Lung (tissue), 12 donors: Measurements from ENCODE around the gene TNS3. TPM values are rescaled to one million over a fixed set of nuclear protein-coding genes. Genes with fewer than 3 reads are reported as not detected.

ENCODE experiments used
- ATAC-seq: fragments of 200-7000 bp; cut with Tn5 transposase; one replicate; pipeline ENCODE4 v1.9.1; 2020; ENCODE audit warnings: moderate number of reproducible peaks; ENCODE audit not compliant: insufficient read depth, low FRiP score
- DNase-seq, 3 donors: peaks; one replicate each; pipeline ENCODE4 v3.0.0-alpha.2; 2013 to 2017
- H3K27ac ChIP-seq, 2 donors: one replicate each; pipeline ENCODE4 v1.5.1; 2013; ENCODE audit warnings: mild to moderate bottlenecking in 2 of 2, moderate library complexity in 2 of 2, control low read depth in 1 of 2, inconsistent platforms in 1 of 2, low read depth in 1 of 2, low read length in 1 of 2
- H3K27me3 ChIP-seq, 3 donors: one replicate each; pipeline ENCODE4 v1.5.1; 2013; ENCODE audit warnings: low read length in 2 of 3; ENCODE audit not compliant: control insufficient read depth in 3 of 3, insufficient read depth in 3 of 3
- H3K36me3 ChIP-seq, 4 donors: one replicate each; pipeline ENCODE4 v1.5.1; 2013; ENCODE audit warnings: low read length in 4 of 4, mild to moderate bottlenecking in 1 of 4, moderate library complexity in 1 of 4; ENCODE audit not compliant: control insufficient read depth in 4 of 4, insufficient read depth in 4 of 4
- H3K4me1 ChIP-seq, 5 donors: one replicate each; pipeline ENCODE4 v1.5.1; 2013; ENCODE audit warnings: low read length in 5 of 5, mild to moderate bottlenecking in 2 of 5, moderate library complexity in 1 of 5; ENCODE audit not compliant: control insufficient read depth in 5 of 5, insufficient read depth in 5 of 5
- H3K4me3 ChIP-seq: one replicate; pipeline ENCODE4 v1.5.1; 2013; ENCODE audit warnings: mild to moderate bottlenecking, control low read depth, moderate library complexity
- H3K9ac ChIP-seq, 2 donors: one replicate each; pipeline ENCODE4 v1.5.1; 2013; ENCODE audit warnings: low read length in 2 of 2, control low read depth in 1 of 2; ENCODE audit not compliant: insufficient read depth in 1 of 2
- H3K9me3 ChIP-seq, 4 donors: one replicate each; pipeline ENCODE4 v1.5.1; 2013; ENCODE audit warnings: low read length in 3 of 4, mild to moderate bottlenecking in 1 of 4, moderate library complexity in 1 of 4; ENCODE audit not compliant: control insufficient read depth in 4 of 4, insufficient read depth in 3 of 4
- WGBS, 2 donors: extraction: QIAGEN DNeasy Blood & Tissue Kit; methylation state at CpG; one replicate each; pipeline ENCODE4 v1.1.7; 2013; 5-methylcytosine and 5-hydroxymethylcytosine counted together
- polyA plus RNA-seq, 2 donors: library from polyadenylated mRNA; stranded (reverse); fragments of 200-250 nt; gene quantifications; one replicate each; pipeline ENCODE4 v1.2.1, GENCODE V29; 2013
- total RNA-seq, 2 donors: library from RNA; depleted of rRNA in 1 of 2; stranded (reverse); fragments of >200 nt in 1 of 2; gene quantifications; one replicate each; pipeline ENCODE4 v1.2.1, GENCODE V29; 2014 to 2021
- TF ChIP-seq, protein P1 (sequence below): IDR thresholded peaks from 2 replicates; pipeline ENCODE4 v1.5.1; 2012; ENCODE audit warnings: mild to moderate bottlenecking; ENCODE audit errors: control extremely low read depth, extremely low read depth
- donor health status: control.
- donor health status: control.
- donor health status: Bipolar disorder and iron deficiency.
- donor health status: healthy.
- donor health status: DM: yes; HTN: yes; CAD: no.

Gene TNS3
- total and polyA plus RNA-seq, 4 donors = 23.8 to 140 (median 85.7) TPM

DNA sequence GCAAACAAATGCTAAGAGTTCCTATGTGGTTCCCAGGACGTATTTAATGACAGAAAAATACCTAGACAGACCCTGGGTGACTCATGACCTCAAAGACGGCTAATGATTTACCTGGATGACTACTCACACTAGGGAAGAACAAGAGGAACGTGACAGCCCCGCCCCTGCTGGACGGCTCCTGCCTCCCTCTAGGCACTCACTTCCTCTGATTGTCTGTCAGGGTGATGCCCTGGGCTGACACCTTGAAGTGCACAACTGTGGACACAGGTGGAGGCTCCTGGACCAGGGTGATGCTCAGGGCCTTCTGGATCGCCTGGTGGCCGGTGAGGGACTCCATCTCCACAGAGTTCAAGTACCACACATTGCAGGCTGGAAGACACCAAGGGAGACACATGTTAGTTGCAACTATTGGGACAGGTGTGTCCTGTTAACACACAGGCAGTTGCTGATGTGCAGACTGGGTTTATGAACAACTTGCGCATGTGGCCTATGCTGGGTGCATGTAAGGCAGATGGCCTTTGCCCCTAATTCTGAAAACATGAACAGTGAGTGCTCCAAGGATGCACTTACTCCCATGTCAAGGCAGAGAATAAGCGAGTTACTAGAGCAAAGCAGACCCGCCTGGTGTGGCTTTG lies 298.3 kb downstream of the TNS3 start:
- no peak overlapping the region for H3K4me3 ChIP-seq
- H3K27ac ChIP-seq = no peak overlapping the region
- DNase-seq (no peak), ATAC-seq (no peak)
- H3K9me3 ChIP-seq = peaks cover 0 to 2% (median 0%) of the 10 kb centered on the region in 4 donors
- no peak overlapping the region for H3K9ac ChIP-seq
- H3K27me3 ChIP-seq = no peaks in the 10 kb centered on the region
- TF ChIP-seq, protein P1, sequence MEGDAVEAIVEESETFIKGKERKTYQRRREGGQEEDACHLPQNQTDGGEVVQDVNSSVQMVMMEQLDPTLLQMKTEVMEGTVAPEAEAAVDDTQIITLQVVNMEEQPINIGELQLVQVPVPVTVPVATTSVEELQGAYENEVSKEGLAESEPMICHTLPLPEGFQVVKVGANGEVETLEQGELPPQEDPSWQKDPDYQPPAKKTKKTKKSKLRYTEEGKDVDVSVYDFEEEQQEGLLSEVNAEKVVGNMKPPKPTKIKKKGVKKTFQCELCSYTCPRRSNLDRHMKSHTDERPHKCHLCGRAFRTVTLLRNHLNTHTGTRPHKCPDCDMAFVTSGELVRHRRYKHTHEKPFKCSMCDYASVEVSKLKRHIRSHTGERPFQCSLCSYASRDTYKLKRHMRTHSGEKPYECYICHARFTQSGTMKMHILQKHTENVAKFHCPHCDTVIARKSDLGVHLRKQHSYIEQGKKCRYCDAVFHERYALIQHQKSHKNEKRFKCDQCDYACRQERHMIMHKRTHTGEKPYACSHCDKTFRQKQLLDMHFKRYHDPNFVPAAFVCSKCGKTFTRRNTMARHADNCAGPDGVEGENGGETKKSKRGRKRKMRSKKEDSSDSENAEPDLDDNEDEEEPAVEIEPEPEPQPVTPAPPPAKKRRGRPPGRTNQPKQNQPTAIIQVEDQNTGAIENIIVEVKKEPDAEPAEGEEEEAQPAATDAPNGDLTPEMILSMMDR = no peak
- H3K36me3 ChIP-seq = peaks cover 0 to 73% (median 62%) of the 10 kb centered on the region in 4 donors
- 80 to 88% methylated on average over 10 of the region's 10 CpGs for WGBS, 2 donors
- peaks cover 0 to 3% (median 0%) of the 10 kb centered on the region in 5 donors for H3K4me1 ChIP-seq

DNA sequence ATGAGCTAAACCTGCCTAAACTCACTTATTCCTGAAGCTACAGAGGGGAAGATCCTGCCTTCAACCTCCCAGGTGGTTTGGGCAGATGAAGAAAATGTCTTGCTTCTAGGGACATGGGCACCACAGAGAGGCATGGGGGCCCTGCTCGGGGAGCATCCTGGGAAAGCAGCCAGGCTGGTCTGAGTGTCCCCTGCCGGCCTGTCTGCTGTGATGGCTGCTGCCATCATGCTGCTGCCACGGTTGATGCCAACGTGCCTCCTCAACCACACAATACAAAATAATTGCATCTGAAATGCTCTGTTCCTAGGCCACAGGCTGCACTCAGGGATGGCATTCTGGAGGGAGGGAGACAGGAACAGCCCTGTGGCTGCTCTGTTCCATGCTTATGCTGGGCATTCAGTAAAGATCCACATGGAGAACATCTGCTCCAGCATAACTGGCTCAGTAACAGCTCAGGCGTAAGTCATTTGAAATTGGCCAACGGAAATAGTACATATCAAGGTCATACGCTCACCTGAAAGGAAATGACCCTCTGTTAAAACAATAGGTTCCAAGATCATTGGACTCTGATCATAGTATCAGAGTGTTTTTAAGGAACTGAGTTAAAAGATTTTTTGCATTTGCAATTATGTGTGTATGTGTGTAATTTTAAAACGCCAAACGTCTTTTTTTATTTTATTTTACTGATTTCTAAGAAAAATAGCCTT lies 299.0 kb downstream of the TNS3 start:
- peaks cover 0 to 3% (median 0%) of the 10 kb centered on the region in 5 donors for H3K4me1 ChIP-seq
- ATAC-seq (no peak), DNase-seq (no peak)
- peaks cover 0 to 74% (median 60%) of the 10 kb centered on the region in 4 donors for H3K36me3 ChIP-seq
- no peak overlapping the region for H3K27ac ChIP-seq
- 86 to 88% methylated on average over 9 of the region's 9 CpGs for WGBS, 2 donors
- H3K4me3 ChIP-seq = no peak overlapping the region
- H3K9me3 ChIP-seq = peaks cover 0 to 2% (median 0%) of the 10 kb centered on the region in 4 donors
- H3K27me3 ChIP-seq = no peaks in the 10 kb centered on the region
- TF ChIP-seq, protein P1 = no peak
- H3K9ac ChIP-seq = no peak overlapping the region

DNA sequence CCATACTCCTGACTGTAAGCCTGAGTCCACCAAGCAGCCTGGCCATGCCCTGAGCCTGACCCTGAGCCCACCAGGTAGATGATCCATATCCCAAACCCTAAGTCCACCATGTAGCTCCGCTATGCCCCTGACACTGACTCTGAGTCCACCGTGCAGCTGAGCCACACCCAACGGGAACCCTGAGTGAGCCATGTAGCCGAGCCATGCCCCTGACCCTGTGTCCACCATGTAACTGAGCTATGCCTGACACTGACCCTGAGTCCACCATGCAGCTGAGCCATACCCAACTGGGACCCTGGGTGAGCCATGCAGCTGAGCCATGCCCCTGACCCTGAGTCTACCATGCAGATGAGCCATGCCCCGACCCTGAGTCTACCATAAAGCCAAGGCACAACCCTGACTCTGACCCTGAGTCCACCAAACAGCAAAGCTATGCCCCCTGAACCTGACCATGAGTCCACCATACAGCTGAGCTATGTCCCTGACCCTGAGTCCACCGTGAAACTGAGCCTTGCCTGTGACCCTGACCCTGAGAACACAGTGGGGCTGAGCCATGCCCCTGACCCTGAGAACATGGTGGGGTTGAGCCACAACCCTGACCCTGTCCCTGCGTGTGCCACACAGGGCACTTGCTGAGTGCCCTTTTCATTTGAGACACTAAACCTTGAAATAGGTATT lies 299.8 kb downstream of the TNS3 start:
- peaks cover 0 to 3% (median 0%) of the 10 kb centered on the region in 5 donors for H3K4me1 ChIP-seq
- no peak for ATAC-seq

More for the DNA sequence above, 299.8 kb downstream of the TNS3 start:
- Histone ChIP-seq H3K9me3 (peaks cover 0 to 2% (median 0%) of the 10 kb centered on the region in 4 donors), H3K9ac (no peak overlapping the region), H3K36me3 (peaks cover 0 to 75% (median 65%) of the 10 kb centered on the region in 4 donors), H3K27me3 (no peaks in the 10 kb centered on the region), H3K4me3 (no peak overlapping the region), H3K27ac (no peak overlapping the region)
- DNase-seq = no peak
- TF ChIP-seq, protein P1 = no peak
- 95 to 97% methylated on average over 7 of the region's 7 CpGs for WGBS, 2 donors
